BE2C (cell line): ENCODE measurements around the gene PPM1M.

Source experiments
- DNase-seq: peaks from one replicate; pipeline ENCODE4 v3.0.0-alpha.2; 2020
- H3K27me3 ChIP-seq: fragments of 250-450 bp; sonication (Bioruptor Pico); 2 replicates; pipeline ENCODE4 v1.5.1; 2020; ENCODE audit warnings: mild to moderate bottlenecking
- H3K36me3 ChIP-seq: fragments of 250-450 bp; sonication (Bioruptor Pico); 2 replicates; pipeline ENCODE4 v1.5.1; 2020; ENCODE audit warnings: mild to moderate bottlenecking
- H3K4me1 ChIP-seq: fragments of 250-450 bp; sonication (Bioruptor Pico); 2 replicates; pipeline ENCODE4 v1.5.1; 2020
- H3K4me3 ChIP-seq: 2 replicates; pipeline ENCODE4 v1.5.1; 2011; ENCODE audit warnings: low read depth, low read length
- H3K9me3 ChIP-seq: fragments of 250-450 bp; sonication (Bioruptor Pico); 2 replicates; pipeline ENCODE4 v1.5.1; 2020
- CTCF ChIP-seq: IDR thresholded peaks from 2 replicates; pipeline ENCODE4 v1.5.1; 2012; ENCODE audit warnings: mild to moderate bottlenecking, low read depth, low read length

The PPM1M gene

GRCh38 chr3:52293491-52294319 lies 48.1 kb downstream of the PPM1M start:
- Histone ChIP-seq H3K27me3 (no peaks in the 10 kb centered on the region), H3K9me3 (no peaks in the 10 kb centered on the region), H3K4me1 (no peaks in the 10 kb centered on the region), H3K4me3 (no peak overlapping the region), H3K36me3 (no peaks in the 10 kb centered on the region)
- no peak for TF ChIP-seq CTCF
- no peak for DNase-seq

- Histone ChIP-seq H3K9me3 (no peaks in the 10 kb centered on the region), H3K4me1 (no peaks in the 10 kb centered on the region), H3K4me3 (no peak overlapping the region), H3K27me3 (no peaks in the 10 kb centered on the region), H3K36me3 (no peaks in the 10 kb centered on the region)
- no peak for DNase-seq
- TF ChIP-seq CTCF: no peak
Measured at GRCh38 chr3:52294320-52295150, 49.0 kb downstream of the PPM1M start.

GRCh38 chr3:52295671-52296208 lies 50.2 kb downstream of the PPM1M start:
- Histone ChIP-seq H3K4me1 (no peaks in the 10 kb centered on the region), H3K4me3 (no peak overlapping the region), H3K36me3 (no peaks in the 10 kb centered on the region), H3K27me3 (no peaks in the 10 kb centered on the region), H3K9me3 (no peaks in the 10 kb centered on the region)
- DNase-seq: no peak
- TF ChIP-seq CTCF: no peak

- Histone ChIP-seq H3K27me3 (no peaks in the 10 kb centered on the region), H3K4me1 (no peaks in the 10 kb centered on the region), H3K36me3 (no peaks in the 10 kb centered on the region), H3K4me3 (no peak overlapping the region), H3K9me3 (no peaks in the 10 kb centered on the region)
- DNase-seq: no peak
- no peak for TF ChIP-seq CTCF
Measured at GRCh38 chr3:52297242-52298148, 51.9 kb downstream of the PPM1M start.

- Histone ChIP-seq H3K4me3 (no peak overlapping the region), H3K4me1 (no peaks in the 10 kb centered on the region), H3K36me3 (no peaks in the 10 kb centered on the region), H3K27me3 (no peaks in the 10 kb centered on the region), H3K9me3 (no peaks in the 10 kb centered on the region)
- TF ChIP-seq CTCF: no peak
- DNase-seq: no peak
Measured at GRCh38 chr3:52298149-52299098, 52.9 kb downstream of the PPM1M start.
